GM19043 (cell line): ENCODE data around the gene BOD1L2.

Experiments
- ATAC-seq: cut with Tn5 transposase; IDR thresholded peaks from one replicate; pipeline ENCODE4 v1.9.1; 2021; ENCODE audit warnings: low read depth; ENCODE audit not compliant: unreplicated experiment

Gene BOD1L2

DNA sequence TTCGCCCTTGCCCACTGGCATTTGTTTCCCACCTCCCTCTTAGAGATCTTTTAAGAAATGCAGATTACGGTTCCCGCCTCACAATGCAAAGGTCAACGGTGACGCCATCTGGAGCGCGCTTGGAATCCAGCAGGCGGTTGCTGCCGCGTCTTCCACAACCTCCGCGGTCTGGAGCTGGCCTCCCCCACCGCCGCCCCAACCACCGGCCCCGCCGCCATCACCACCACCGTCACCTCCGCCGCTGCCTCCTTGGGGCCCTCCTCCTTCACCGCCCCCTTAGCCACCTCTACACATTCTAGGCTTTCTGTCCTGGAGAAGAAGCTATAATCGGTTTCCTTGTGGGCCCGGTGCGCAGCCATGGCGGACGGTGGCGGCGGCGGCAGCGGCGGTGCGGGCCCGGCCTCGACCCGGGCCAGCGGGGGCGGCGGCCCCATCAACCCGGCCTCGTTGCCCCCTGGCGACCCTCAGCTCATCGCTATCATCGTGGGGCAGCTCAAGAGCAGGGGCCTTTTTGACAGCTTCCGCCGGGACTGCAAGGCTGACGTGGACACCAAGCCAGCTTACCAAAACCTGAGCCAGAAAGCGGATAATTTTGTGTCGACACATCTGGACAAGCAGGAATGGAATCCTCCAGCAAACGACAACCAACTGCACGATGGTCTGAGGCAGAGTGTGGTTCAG lies at the start of gene BOD1L2:
Gene BOD1L2, plus strand, starts transcription at position 132 of the 681 bp plus-strand sequence. Its CDS starts 226 bp downstream, at position 358.
- ATAC-seq, result no peak

DNA sequence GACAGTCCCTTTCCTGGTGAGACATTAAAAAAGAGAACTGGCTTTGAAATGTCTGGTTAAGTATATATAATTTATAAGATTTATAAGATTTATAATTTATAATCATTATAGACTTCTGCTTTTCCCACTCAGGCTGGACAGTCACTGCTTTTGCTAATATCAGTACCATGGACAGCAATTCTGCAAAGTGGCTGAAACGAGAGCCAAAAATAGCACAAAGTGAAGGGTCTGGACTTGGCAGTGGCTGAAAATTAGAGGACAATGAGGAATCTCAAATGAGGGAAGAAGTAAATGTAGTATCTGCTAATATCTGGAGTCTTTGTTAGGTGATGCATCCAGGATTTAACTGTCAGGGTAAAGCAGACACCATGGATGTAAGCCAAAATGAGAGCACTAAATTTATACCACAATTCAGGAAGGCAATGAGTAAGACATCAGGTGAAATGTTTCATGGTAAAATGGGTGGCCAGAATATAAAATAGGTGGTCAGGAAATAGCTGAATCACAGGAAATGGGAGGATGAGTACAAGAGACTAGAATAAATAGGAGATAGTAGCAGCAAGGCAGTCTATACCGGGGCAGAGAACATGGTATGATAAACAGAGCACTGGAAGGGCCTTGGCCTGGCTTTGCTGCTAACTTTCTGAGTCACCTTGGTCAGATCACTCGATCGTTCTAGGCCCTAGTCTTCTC lies 39.6 kb upstream of the BOD1L2 start:
- no peak for ATAC-seq

DNA sequence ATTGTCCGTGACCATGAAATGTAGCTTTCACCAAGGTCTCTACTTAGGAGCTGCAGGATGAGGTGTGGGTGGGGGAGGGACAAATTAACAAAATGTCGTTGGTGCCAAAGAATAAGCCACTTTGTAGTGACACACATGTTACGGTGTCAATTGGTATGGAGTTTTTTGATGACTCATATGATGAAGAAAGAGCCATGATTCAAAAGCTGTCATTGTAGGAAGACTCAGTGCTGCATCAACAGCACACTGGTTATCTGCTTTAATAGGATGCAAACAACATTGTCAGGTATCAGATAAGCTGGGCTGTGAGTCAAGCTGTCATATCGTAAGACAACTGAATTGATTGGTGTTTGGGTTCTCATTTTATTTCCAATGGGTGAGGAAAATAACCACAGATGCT lies 36.6 kb upstream of the BOD1L2 start:
- no peak for ATAC-seq

DNA sequence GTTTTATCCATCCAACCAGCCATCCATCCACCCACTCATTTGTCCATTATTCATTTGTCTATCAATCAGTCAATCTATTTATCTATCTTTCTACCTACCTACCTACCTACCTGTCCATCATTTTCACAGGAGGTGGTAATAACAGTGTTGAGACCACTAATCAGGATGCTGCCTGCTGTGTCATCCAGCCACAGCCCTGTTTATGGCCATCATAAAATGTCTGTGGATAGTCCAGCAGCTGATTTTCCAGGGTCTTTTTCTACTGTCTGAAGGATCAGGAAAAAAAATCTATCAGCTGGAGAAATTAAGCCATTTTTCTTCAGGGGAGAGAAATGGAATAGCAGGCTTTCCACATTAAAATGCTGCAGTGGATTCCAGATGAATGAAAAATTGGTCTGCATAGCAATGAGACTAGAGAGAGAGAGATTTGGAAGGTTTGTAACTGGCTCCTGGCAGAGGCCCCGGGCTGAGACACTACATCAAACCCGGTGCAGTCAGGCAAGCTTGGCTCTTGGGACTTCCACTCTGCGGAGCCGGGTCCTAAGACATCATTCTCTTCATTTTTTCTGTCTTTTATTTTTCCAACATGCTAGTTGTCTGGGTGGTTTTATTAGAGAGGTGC lies 33.0 kb upstream of the BOD1L2 start:
- ATAC-seq, result no peak

- no peak for ATAC-seq
Observed at GRCh38 chr18:57116598-57117132, 30.2 kb upstream of the BOD1L2 start.

GRCh38 chr18:57121542-57122112 lies 25.3 kb upstream of the BOD1L2 start:
- no peak for ATAC-seq

- no peak for ATAC-seq
Observed at GRCh38 chr18:57122936-57123510, 23.9 kb upstream of the BOD1L2 start.

GRCh38 chr18:57125627-57126026 lies 21.3 kb upstream of the BOD1L2 start:
- no peak for ATAC-seq

GRCh38 chr18:57128220-57128932 lies 18.5 kb upstream of the BOD1L2 start:
- ATAC-seq, result no peak

DNA sequence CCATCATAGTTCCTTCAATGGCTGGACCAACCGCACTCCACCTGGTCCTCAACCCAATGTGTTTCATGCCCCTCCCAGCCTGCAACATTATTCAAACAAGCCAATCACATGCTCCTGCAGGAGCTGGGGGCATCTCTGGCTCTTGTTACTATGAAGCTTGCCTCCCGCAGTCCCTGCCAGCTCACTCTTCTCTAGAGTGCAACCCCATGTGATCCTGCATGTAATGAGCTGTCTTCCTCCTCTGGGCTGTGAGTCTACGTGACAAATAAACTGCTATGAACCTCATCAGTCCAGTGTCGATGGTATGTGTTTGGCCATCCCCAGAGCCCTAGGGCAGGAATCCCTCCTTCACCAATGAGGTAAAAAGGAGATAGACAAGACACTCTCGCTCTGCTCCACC lies 15.8 kb upstream of the BOD1L2 start:
- no peak for ATAC-seq

DNA sequence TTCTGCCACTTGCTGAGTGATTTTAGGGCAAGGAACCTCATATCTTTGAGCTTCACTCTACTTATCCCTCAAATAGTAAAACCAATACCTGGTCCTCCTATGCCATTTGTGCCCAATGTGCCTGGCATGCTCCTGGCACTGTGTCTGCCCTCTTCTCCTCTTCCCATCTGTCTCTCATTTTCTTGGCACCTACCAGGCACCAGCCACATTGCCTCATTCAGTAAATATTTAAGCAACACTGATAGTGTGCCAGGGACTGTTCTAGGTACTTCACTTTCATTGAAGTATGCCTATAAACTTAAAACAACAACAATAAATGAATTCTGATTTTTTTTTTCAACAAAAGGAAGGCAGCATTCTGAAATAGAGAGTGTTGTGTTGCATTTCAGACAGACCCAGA lies 15.1 kb upstream of the BOD1L2 start:
- ATAC-seq, result no peak

DNA sequence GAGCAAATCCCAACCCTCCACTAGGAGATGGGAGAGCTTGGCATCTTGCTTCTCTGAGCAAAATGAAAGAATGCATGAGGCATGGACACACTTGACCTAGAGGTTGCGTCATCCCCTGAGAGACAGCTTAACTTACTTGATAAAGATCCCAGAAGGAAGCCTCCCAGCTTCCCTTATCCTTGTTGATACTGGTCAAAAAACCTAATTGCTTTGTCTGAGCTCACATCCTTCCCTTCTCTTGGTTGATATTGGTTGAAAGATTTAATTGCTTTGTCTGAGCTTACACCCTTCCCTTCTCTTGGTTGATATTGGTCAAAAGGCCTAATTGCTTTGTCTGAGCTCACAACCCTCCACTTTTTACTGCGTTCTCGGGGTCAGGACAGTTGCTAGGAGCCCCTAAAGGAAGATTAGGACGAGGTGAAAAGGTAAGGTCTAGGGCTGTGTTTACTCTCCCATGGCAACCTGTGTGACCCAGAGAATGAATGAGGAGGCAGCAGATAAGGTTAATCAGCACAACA lies 12.2 kb upstream of the BOD1L2 start:
- no peak for ATAC-seq

DNA sequence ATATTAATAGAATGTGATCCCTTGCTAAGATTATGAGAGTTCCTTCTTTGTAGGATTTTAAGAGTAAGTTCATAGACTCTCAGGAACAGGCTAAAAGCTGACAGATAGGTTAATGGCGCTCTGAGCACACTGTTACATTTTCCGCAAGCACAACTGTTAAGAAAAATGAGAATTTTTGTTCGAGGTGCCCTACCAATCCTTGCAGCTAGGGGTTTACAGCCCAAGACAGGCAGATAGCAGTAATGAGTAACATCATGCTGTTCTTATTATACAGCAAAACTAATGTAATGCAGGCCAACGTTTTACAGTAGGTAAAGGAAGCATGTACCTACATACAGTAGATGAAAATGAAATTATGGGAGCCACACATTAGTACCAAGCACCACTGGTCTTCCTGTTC lies 11.2 kb upstream of the BOD1L2 start:
- no peak for ATAC-seq

GRCh38 chr18:57137847-57138246 lies 9.0 kb upstream of the BOD1L2 start:
- no peak for ATAC-seq

- ATAC-seq, result no peak
Observed at GRCh38 chr18:57141208-57142129, 5.4 kb upstream of the BOD1L2 start.

- no peak for ATAC-seq
Observed at GRCh38 chr18:57142324-57142723, 4.6 kb upstream of the BOD1L2 start.

GRCh38 chr18:57143265-57143664 lies 3.6 kb upstream of the BOD1L2 start:
- no peak for ATAC-seq

- ATAC-seq, result no peak
Observed at GRCh38 chr18:57148263-57148662, 1.4 kb downstream of the BOD1L2 start.

DNA sequence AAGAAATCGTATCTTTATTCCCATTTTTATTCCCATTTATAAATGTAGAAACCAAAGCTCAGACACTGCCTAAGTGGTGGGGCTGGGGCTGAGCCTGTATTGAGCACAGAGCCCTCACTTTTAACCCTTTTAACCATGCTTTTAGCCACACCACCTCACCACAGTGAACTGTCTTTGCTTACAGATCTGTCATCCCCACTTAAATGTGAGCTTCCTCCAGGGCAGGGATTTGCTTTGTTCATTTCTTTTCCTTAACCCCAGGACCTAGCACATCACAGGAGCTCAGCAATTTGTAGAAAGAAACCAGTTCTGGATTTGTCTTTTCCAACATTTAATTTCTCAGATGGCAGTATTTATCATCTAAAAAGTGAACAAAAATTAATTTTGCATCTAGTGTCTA lies 2.2 kb downstream of the BOD1L2 start:
- ATAC-seq, result no peak
